AG04450 (cell line): Measurements from ENCODE around the gene HOXA10. TPM values are rescaled to one million over a fixed set of nuclear protein-coding genes. Genes with fewer than 3 reads are reported as not detected.

Source experiments
- CTCF ChIA-PET: fragments of 300-600, 350-600 bp; formaldehyde crosslinking; extraction: SDS; loops from one replicate; lab custom pipeline; 2022; ENCODE audit warnings: antibody characterized with exemption, inconsistent platforms; lab: Charles Lee
- POLR2A ChIA-PET: fragments of 350-600 bp; formaldehyde crosslinking; extraction: SDS; loops from one replicate; lab custom pipeline; 2021; ENCODE audit warnings: antibody characterized with exemption, inconsistent platforms; lab: Yijun Ruan, JAX
- DNase-seq: peaks from one replicate; pipeline ENCODE4 v3.0.0-alpha.2; 2011; ENCODE audit warnings: low read depth, low spot score
- H3K27ac ChIP-seq: one replicate; pipeline ENCODE4 v1.5.1; 2012; ENCODE audit warnings: low read depth, low read length, control low read depth
- H3K27me3 ChIP-seq: one replicate; pipeline ENCODE4 v1.6.0; 2012; ENCODE audit warnings: low read length; ENCODE audit not compliant: control insufficient read depth, insufficient read depth
- H3K4me3 ChIP-seq: 2 replicates; pipeline ENCODE4 v1.5.1; 2011; ENCODE audit warnings: mild to moderate bottlenecking, low read depth, low read length, control low read depth
- H3K9me3 ChIP-seq: 2 replicates; pipeline ENCODE4 v1.5.1; 2012; ENCODE audit warnings: low read length; ENCODE audit not compliant: control insufficient read depth, insufficient read depth
- polyA plus RNA-seq: library from polyadenylated mRNA; depleted of rRNA; stranded (reverse); fragments of >200 nt; gene quantifications from 2 replicates; pipeline ENCODE4 v1.2.3, GENCODE V29; 2011
- TF ChIP-seq, protein P1 (sequence below): IDR thresholded peaks from 2 replicates; pipeline ENCODE4 v1.5.1; 2011; ENCODE audit warnings: low read depth, low read length, control low read depth, inconsistent platforms

HOXA10 gene
- polyA plus RNA-seq, 1 experiment, result 0.47 TPM

DNA sequence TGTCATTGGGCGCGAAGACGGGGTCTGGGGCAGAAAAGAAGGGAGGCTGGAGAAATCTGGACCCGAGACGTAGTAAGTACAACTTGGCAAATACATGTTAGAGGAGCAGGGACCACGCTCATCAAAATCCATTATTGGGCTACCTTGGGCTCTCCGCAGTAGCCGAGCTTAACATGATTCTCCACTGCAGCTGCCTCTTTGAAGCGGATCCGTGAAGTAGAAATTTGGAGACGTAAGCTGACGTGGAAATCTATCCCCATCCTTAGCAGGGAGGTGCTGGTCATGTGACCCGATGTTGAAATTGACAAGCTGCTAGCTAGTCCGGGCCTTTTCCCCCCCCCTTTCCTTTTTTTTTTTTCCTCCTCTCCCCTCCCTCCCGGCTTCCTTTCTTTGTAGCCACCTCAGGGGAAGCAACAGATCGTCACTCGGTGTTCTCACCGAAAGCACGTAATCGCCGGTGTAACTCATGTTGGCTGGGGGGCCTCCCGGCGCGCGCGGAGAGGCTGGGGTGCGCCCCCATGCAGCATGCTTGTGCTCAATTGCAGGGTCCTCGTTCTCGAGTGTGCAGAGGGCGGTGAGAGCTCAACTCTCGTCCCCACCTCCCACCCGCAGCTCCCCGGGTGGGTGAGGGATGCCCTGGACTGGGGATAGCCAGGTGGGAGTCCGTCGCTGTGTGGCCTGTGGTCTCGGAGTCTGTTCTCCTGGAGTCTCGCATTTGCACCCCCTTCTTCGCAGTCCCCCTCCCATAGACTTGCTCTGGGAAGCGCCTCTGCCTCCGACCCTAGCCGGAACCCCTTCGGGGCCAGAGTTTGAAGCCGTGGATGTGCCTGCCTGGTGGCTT, 11.1 kb upstream of the HOXA10 start, which contains the start of gene HOXA11:
Gene HOXA11 (minus strand): TSS at position 220 of the 841 bp plus-strand sequence. CDS start 88 bp downstream, at position 132.
- ChIA-PET CTCF (interaction anchor here (1.0 to 1.7 kb wide), 3 partner anchors 25 to 1293 kb away, joined by 3 to 5 read pairs (median 4); no protein-coding TSS in a partner anchor), POLR2A (no interaction called here)
- peaks cover 23% of the 10 kb centered on the region; the same call in 1 of the 2 replicates for H3K9me3 ChIP-seq
- no peak within 1 kb of the TSS for H3K27ac ChIP-seq
- H3K27me3 ChIP-seq, result peaks cover 95% of the 10 kb centered on the region
- no peak for DNase-seq
- H3K4me3 ChIP-seq, result peak within 1 kb of the TSS; percentile 36
- TF ChIP-seq, protein P1, sequence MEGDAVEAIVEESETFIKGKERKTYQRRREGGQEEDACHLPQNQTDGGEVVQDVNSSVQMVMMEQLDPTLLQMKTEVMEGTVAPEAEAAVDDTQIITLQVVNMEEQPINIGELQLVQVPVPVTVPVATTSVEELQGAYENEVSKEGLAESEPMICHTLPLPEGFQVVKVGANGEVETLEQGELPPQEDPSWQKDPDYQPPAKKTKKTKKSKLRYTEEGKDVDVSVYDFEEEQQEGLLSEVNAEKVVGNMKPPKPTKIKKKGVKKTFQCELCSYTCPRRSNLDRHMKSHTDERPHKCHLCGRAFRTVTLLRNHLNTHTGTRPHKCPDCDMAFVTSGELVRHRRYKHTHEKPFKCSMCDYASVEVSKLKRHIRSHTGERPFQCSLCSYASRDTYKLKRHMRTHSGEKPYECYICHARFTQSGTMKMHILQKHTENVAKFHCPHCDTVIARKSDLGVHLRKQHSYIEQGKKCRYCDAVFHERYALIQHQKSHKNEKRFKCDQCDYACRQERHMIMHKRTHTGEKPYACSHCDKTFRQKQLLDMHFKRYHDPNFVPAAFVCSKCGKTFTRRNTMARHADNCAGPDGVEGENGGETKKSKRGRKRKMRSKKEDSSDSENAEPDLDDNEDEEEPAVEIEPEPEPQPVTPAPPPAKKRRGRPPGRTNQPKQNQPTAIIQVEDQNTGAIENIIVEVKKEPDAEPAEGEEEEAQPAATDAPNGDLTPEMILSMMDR, result no peak

DNA sequence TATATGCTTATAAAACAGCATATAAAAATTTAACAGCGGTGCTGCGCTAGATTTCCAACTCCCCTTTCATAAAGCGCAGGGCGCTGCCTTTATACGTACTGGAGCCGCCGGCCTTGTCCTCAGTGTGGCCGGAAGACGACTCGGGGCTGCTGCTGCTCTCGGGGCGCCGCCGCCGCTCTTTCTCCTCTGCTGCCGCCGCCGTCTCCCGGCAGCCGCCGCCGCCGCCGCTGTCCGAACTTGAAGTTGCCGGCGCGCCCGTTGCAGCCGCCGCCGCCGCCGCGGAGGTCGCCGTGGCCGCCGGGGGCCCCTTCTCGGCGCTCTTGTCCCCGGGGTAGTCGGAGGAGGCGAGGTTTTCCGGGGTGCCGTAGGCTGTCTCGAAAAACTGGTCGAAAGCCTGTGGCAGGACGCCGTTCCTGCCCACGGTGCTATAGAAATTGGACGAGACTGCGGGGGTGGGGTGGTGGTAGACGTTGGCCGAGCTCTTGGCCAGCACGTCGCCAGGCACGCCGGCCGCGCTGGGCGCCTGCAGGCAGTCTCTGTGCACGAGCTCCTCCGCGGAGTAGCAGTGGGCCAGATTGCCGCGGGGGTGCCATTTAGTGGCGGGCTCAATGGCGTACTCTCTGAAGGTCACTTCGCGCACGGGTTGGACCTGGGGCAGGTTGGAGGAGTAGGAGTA, 10.4 kb upstream of the HOXA10 start:
- TF ChIP-seq, protein P1, result no peak
- peak overlapping the region; percentile 36 for H3K4me3 ChIP-seq
- H3K9me3 ChIP-seq, result peaks cover 23% of the 10 kb centered on the region; the same call in 1 of the 2 replicates
- peaks cover 96% of the 10 kb centered on the region for H3K27me3 ChIP-seq
- no peak overlapping the region for H3K27ac ChIP-seq
- no peak for DNase-seq
- CTCF ChIA-PET, result interaction anchor here (1.0 to 1.1 kb wide), 3 partner anchors 26 to 1292 kb away, joined by 3 to 4 read pairs (median 3); no protein-coding TSS in a partner anchor
- POLR2A ChIA-PET, result interaction anchor here (0.6 kb wide), 1 partner anchor 9 kb away, joined by 4 read pairs; no protein-coding TSS in a partner anchor

DNA sequence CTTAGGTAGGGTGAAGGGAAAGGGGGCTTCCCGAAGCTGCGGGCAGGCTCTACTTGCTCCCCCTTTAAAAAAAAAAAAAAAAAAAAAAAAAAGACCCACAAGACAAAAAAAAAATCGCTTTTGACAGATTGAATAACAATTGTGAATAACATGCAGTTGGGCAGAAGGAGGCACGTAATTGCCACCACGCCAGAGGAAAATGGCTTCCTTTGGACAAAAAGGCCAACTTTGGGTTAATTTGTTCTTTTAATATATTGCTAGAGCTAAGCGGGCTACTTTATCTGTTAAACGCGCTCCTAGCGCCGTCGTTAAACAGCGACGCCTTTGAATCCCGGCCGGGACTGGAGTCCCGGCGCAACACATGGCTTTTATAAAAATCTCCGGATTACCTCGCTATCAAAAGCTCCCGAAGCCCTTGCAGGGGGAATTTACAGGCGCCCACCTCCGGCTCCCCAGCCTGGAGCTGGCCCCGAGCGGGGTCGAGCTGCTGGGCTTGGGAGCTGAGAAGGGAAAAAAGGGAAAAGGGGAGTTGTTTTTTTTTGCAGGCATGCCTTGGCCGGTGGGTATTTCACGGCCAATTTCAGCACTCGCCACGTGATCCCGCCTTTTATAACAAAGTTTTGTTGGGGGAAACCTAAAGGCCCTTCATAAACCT, 9.7 kb upstream of the HOXA10 start:
- POLR2A ChIA-PET, result interaction anchor here (0.6 kb wide), 1 partner anchor 10 kb away, joined by 4 read pairs; no protein-coding TSS in a partner anchor
- TF ChIP-seq, protein P1, result no peak
- no peak for DNase-seq
- H3K9me3 ChIP-seq, result peaks cover 18% of the 10 kb centered on the region; the same call in 1 of the 2 replicates
- H3K27me3 ChIP-seq, result peaks cover 96% of the 10 kb centered on the region
- H3K27ac ChIP-seq, result no peak overlapping the region
- peak overlapping the region; percentile 31 for H3K4me3 ChIP-seq
- CTCF ChIA-PET, result interaction anchor here (0.6 to 1.1 kb wide), 3 partner anchors 27 to 1291 kb away, joined by 3 to 5 read pairs (median 3); no protein-coding TSS in a partner anchor

DNA sequence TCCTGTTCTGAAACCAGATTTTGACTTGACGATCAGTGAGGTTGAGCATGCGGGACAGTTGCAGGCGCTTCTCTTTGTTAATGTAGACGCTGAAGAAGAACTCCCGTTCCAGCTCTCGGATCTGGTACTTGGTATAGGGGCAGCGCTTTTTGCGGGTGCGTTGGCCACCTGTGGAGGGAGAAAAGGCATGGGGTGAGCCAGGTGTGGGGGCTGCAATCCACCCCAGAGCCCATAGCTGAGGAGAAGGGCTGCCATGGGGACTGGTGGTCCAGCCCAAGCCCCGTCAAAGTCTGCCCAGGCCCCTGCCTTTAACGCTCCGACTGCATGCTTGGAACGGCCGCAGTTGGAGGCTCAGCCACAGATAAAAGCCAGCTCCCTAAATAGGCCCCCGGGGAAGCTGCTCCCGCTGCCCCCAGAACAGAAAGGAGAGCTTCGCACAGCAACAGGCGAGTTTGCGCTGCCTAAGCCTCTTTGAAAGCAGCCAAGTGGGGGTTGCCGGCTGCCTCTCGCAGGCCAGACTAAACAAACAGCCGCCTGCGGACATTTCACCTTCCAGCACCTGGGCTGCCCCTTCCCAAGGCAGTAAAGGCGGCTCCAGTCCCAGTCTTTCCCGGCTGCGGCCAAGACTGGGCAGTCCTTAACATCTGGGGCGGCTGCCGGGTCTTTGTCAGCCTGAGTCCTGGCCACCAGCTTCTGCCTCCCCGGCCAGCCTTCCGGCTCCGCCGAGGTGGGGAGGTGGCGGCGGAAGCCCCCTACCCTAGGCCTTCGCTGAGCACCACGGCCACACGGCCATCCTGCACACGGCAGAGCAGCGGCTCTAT, 9.0 kb upstream of the HOXA10 start:
- DNase-seq, result no peak
- TF ChIP-seq, protein P1, result no peak
- POLR2A ChIA-PET, result no interaction called here
- H3K4me3 ChIP-seq, result no peak overlapping the region
- H3K27ac ChIP-seq, result no peak overlapping the region
- H3K27me3 ChIP-seq, result peaks cover 94% of the 10 kb centered on the region
- CTCF ChIA-PET, result interaction anchor here (0.6 to 1.1 kb wide), 2 partner anchors 911 to 1291 kb away, joined by 3 to 5 read pairs; no protein-coding TSS in a partner anchor
- peaks cover 17% of the 10 kb centered on the region; the same call in 1 of the 2 replicates for H3K9me3 ChIP-seq
